ENCODE results near the gene AMT.

DNA sequence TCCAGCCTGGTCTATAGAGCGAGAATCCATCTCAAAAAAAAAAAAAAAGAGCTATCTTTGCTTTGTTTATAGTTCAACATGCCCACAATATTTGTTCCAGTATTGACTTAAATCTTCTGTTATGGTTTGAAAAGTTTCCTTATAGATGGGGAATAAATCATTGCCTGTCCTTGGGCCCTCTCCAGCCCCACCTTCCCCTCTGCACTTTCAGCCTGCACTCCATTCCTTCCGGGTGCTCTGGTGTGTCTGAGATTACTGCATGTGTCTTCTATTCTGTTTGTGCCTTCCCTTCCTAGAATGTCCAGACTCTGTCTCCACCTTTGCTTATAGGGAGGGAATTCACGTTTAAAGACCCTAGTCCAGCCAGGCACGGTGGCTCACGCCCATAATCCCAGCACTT, 38.9 kb downstream of the AMT start:
- TF ChIP-seq, protein P1, sequence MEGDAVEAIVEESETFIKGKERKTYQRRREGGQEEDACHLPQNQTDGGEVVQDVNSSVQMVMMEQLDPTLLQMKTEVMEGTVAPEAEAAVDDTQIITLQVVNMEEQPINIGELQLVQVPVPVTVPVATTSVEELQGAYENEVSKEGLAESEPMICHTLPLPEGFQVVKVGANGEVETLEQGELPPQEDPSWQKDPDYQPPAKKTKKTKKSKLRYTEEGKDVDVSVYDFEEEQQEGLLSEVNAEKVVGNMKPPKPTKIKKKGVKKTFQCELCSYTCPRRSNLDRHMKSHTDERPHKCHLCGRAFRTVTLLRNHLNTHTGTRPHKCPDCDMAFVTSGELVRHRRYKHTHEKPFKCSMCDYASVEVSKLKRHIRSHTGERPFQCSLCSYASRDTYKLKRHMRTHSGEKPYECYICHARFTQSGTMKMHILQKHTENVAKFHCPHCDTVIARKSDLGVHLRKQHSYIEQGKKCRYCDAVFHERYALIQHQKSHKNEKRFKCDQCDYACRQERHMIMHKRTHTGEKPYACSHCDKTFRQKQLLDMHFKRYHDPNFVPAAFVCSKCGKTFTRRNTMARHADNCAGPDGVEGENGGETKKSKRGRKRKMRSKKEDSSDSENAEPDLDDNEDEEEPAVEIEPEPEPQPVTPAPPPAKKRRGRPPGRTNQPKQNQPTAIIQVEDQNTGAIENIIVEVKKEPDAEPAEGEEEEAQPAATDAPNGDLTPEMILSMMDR (optimal IDR thresholded peaks at IDR 0.05 in 1 of 3, IDR thresholded peaks at IDR 0.05 in 1 of 3, conservative IDR thresholded peaks at IDR 0.05 in 1 of 3; ENCODE audit: extremely low read depth in 1 of 3, insufficient read depth in 2 of 3, low read length in 3 of 3): no peak
- TF ChIP-seq EZH2 (IDR thresholded peaks at IDR 0.05; ENCODE audit: low read length): no peak

All from keratinocyte (primary cell).